PFSK-1 (cell line): ENCODE results near the gene PARP1.

Experiments used
- FOXP2 ChIP-seq: optimal IDR thresholded peaks from 2 replicates; pipeline ENCODE3; 2011; ENCODE audit warnings: borderline replicate concordance, control low read depth, inconsistent platforms; ENCODE audit not compliant: insufficient read depth; ENCODE audit errors: extremely low read length, extremely low read depth
- POLR2AphosphoS5 ChIP-seq: IDR thresholded peaks from 2 replicates; pipeline ENCODE4 v1.6.1; 2012; ENCODE audit warnings: low read depth, mild to moderate bottlenecking, control low read depth, low read length, moderate library complexity
- REST ChIP-seq, 2 experiments: IDR thresholded peaks; 2 replicates each; pipeline versions ENCODE4 v1.6.1 to v1.8.0; 2011 to 2012; ENCODE audit warnings: low read depth in 2 of 2, low read length in 2 of 2, control low read depth in 1 of 2, inconsistent platforms in 1 of 2, mild to moderate bottlenecking in 1 of 2, moderate library complexity in 1 of 2; ENCODE audit not compliant: insufficient read depth in 1 of 2
- SIN3A ChIP-seq: IDR thresholded peaks from 2 replicates; pipeline ENCODE4 v1.6.1; 2012; ENCODE audit warnings: mild to moderate bottlenecking, low read length, moderate library complexity, borderline replicate concordance; ENCODE audit not compliant: insufficient read depth
- TAF1 ChIP-seq: IDR thresholded peaks from 2 replicates; pipeline ENCODE4 v1.6.1; 2012; ENCODE audit warnings: low read length, control low read depth, borderline replicate concordance; ENCODE audit not compliant: insufficient read depth

GRCh38 chr1:226428348-226428747 lies 20.5 kb upstream of the PARP1 start:
- TF ChIP-seq TAF1 = no peak
- no peak for TF ChIP-seq POLR2AphosphoS5
- no peak for TF ChIP-seq REST (IDR thresholded peaks at IDR 0.05; ENCODE audit: insufficient read depth in 1 of 2, low read depth in 2 of 2, low read length in 2 of 2)
- TF ChIP-seq SIN3A = no peak
- no peak for TF ChIP-seq FOXP2
